AG09309 (cell line): ENCODE data around the gene MEFV.

Experiments
- DNase-seq: peaks from one replicate; pipeline ENCODE4 v3.0.0-alpha.2; 2010; ENCODE audit warnings: low read depth
- H3K4me3 ChIP-seq: 2 replicates; pipeline ENCODE4 v1.5.1; 2011; ENCODE audit warnings: mild to moderate bottlenecking, low read depth, low read length, moderate library complexity; ENCODE audit not compliant: control insufficient read depth
- TF ChIP-seq, protein P1 (sequence below): IDR thresholded peaks from 2 replicates; pipeline ENCODE4 v1.5.1; 2011; ENCODE audit warnings: mild to moderate bottlenecking, low read depth, low read length, inconsistent platforms; ENCODE audit not compliant: insufficient read depth, control insufficient read depth; ENCODE audit errors: missing control alignments

MEFV gene

GRCh38 chr16:3193221-3194212, 62.9 kb downstream of the MEFV start:
- DNase-seq = no peak
- TF ChIP-seq, protein P1, sequence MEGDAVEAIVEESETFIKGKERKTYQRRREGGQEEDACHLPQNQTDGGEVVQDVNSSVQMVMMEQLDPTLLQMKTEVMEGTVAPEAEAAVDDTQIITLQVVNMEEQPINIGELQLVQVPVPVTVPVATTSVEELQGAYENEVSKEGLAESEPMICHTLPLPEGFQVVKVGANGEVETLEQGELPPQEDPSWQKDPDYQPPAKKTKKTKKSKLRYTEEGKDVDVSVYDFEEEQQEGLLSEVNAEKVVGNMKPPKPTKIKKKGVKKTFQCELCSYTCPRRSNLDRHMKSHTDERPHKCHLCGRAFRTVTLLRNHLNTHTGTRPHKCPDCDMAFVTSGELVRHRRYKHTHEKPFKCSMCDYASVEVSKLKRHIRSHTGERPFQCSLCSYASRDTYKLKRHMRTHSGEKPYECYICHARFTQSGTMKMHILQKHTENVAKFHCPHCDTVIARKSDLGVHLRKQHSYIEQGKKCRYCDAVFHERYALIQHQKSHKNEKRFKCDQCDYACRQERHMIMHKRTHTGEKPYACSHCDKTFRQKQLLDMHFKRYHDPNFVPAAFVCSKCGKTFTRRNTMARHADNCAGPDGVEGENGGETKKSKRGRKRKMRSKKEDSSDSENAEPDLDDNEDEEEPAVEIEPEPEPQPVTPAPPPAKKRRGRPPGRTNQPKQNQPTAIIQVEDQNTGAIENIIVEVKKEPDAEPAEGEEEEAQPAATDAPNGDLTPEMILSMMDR = no peak
- H3K4me3 ChIP-seq = no peak overlapping the region

DNA sequence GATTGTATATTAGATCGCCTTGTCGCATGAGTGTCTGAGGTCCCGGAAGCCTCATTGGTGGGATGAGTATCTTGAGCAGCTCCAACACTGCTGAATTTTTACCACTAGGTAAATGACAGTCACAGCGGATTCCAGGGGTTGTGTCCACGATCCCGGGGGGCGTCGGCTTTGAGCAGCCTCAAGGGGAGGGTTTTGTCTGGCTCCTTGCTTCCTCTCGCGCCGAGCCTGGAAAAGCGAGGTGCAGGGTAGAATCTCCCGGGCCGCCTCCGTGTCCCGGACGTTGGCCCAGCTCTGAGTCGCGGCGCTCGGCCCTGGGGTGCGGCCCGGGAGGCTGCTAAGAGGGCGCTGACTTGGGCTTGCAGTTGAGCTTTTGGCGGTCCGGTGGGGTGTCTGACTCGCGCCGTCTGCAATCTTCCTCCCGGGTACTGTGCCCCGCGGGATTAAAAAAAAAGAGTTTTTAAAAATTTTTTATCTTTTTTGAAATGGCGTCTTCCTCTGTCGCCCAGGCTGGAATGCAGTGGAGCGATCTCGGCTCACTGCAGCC, 63.9 kb downstream of the MEFV start:
- DNase-seq = no peak
- H3K4me3 ChIP-seq = no peak overlapping the region
- TF ChIP-seq, protein P1 = no peak
